Peyer's patch (tissue), 4 donors: ENCODE data around the gene ZDHHC24.

Experiments used
- POLR2A ChIP-seq, 2 donors: fragments of 450-650 bp; IDR thresholded peaks; one replicate each; pipeline ENCODE4 v1.5.1; 2017; ENCODE audit warnings: antibody characterized with exemption in 2 of 2, mild to moderate bottlenecking in 2 of 2, moderate library complexity in 2 of 2
- TF ChIP-seq, protein P1 (sequence below), 6 experiments: fragments of 450-650 bp in 4 of 6; fragments of 200-600 bp in 2 of 6; sonication (generic) in 1 of 6; IDR thresholded peaks; one replicate each; pipeline ENCODE4 v1.5.1; 2017 to 2019; ENCODE audit warnings: antibody characterized with exemption in 6 of 6, mild to moderate bottlenecking in 3 of 6, moderate library complexity in 1 of 6

GRCh38 chr11:66492161-66492865, 53.5 kb downstream of the ZDHHC24 start:
- TF ChIP-seq, protein P1, sequence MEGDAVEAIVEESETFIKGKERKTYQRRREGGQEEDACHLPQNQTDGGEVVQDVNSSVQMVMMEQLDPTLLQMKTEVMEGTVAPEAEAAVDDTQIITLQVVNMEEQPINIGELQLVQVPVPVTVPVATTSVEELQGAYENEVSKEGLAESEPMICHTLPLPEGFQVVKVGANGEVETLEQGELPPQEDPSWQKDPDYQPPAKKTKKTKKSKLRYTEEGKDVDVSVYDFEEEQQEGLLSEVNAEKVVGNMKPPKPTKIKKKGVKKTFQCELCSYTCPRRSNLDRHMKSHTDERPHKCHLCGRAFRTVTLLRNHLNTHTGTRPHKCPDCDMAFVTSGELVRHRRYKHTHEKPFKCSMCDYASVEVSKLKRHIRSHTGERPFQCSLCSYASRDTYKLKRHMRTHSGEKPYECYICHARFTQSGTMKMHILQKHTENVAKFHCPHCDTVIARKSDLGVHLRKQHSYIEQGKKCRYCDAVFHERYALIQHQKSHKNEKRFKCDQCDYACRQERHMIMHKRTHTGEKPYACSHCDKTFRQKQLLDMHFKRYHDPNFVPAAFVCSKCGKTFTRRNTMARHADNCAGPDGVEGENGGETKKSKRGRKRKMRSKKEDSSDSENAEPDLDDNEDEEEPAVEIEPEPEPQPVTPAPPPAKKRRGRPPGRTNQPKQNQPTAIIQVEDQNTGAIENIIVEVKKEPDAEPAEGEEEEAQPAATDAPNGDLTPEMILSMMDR (IDR thresholded peaks at IDR 0.05), result no peak
- no peak for TF ChIP-seq POLR2A (IDR thresholded peaks at IDR 0.05)
